LHCN-M2 (cell line): Measurements from ENCODE around the gene MAP1LC3C. TPM values are rescaled to one million over a fixed set of nuclear protein-coding genes. Genes with fewer than 3 reads are reported as not detected.

Experiments
- DNase-seq: peaks from one replicate; pipeline ENCODE4 v3.0.0-alpha.2; 2012; ENCODE audit warnings: low read depth
- polyA plus RNA-seq: library from polyadenylated mRNA; unstranded; fragments of >200 nt; gene quantifications from one replicate; pipeline ENCODE4 v1.2.1, GENCODE V29; 2012; ENCODE audit warnings: missing spikeins
- total RNA-seq: library from RNA; depleted of rRNA; stranded (reverse); fragments of >200 nt; gene quantifications from 2 replicates; pipeline ENCODE4 v1.2.3, GENCODE V29; 2014; rRNA removed

MAP1LC3C gene
- 1.0 and 2.6 TPM in 2 replicates for total RNA-seq
- 2.0 TPM for polyA plus RNA-seq

DNA sequence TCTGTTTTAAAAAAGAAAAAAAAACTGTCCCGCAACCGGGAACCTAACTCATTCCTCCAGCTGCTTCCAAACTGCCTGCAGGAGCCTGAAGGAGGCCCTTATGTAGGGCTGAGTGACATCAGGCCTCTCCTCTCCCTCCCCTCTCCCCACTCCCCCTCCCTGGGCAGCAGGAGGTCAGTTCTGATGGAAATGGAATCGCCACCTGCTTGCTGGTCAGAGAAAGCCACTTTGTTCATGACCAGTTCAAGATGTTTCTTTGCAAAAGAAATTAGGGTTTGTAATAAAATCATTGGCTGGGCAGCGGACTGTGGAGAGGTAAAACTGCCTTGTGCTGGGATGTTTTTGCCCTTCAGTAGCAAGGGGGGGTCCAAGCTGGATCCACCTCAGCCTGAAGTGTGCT is at the start of gene MAP1LC3C:
Gene MAP1LC3C (minus strand): TSS at position 73 of the 400 bp plus-strand sequence. CDS start 90 bp downstream, outside the sequence.
- DNase-seq, result peak; percentile 45

DNA sequence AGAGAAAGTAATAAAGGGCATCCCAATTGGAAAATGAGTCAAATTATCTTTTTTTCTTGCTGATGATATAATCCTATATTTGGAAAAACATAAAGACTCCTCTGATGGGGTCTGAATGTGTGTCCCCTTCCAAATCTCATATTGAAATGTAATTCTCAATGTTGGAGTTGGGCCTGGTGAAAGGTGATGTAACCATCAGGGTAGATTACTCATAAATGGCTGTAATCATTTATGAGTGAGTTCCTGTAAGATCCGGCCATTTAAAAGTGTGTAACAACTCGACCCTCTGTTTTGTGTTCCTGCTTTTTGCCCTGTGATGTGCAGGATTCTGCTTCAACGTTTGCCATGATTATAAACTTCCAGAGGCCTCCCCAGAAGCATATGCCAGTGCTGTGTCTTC is 44.3 kb upstream of the MAP1LC3C start:
- DNase-seq, result no peak

DNA sequence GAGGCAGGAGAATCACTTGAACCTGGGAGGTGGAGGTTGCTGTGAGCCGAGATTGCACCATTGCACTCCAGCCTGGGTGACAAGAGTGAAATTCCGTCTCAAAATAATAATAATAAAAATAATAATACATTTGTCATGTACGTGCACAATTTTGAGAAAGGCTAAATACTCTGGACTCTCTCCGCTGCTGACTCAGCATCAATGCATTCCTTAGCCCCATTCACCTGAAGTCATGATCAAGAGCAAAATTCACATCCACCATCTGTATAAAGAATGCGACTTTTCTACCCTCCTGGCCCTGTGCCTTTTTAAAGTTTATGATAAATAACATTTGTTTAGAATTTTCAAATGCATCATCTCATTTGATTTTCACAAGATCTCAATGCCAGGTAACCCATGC is 35.5 kb upstream of the MAP1LC3C start:
- DNase-seq, result no peak

GRCh38 chr1:242033447-242033846 is 34.5 kb upstream of the MAP1LC3C start:
- DNase-seq, result no peak

DNA sequence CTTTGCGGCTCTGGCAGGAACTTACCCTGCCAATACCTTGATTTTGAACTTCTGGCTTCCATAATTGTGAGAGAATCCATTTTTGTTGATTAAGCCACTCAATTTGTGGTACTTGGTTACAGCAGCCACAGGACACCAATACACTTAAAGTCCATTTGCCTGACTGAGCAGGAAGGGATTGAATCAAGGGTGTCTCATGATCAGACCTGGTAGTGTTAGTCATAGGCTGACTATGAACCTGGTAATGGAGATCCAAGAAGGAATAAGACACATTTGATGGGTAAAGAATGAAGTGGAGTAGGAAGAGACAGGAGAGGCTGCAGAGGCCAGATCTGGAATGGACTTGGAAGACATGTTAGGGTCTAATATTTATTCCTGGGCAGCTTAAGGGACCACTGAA is 31.2 kb upstream of the MAP1LC3C start:
- DNase-seq, result no peak

- no peak for DNase-seq
Observed at GRCh38 chr1:242025681-242026080, 26.8 kb upstream of the MAP1LC3C start.

DNA sequence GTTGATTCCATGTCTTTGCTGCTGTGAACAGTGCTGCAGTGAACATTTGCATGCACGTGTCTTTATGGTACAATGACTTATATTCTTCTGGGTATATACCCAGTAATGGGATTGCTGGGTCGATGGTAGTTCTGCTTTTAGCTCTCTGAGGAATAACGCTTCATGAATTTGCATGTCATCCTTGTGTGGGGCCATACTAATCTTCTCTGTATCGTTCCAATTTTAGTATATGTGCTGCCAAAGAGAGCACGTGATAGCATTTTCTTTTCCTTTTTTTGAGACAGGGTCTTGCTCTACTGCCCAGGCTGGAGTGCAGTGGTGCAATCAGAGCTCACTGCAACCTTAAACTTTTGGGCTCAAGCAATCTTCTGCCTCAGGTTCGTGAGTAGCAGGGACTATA is 24.9 kb upstream of the MAP1LC3C start:
- DNase-seq, result no peak

GRCh38 chr1:242019018-242019417 is 20.1 kb upstream of the MAP1LC3C start:
- no peak for DNase-seq

- peak; percentile 46 for DNase-seq
Observed at GRCh38 chr1:242017580-242018233, 18.8 kb upstream of the MAP1LC3C start.

GRCh38 chr1:242016479-242016878 is 17.6 kb upstream of the MAP1LC3C start:
- no peak for DNase-seq

- no peak for DNase-seq
Observed at GRCh38 chr1:242011894-242012660, 13.2 kb upstream of the MAP1LC3C start.

GRCh38 chr1:242008826-242009495 is 10.1 kb upstream of the MAP1LC3C start:
- no peak for DNase-seq

GRCh38 chr1:242006976-242007375 is 8.1 kb upstream of the MAP1LC3C start:
- DNase-seq, result no peak

- peak; percentile 26 for DNase-seq
Observed at GRCh38 chr1:242005866-242006535, 7.1 kb upstream of the MAP1LC3C start.

- no peak for DNase-seq
Observed at GRCh38 chr1:242004751-242005495, 6.0 kb upstream of the MAP1LC3C start.

- no peak for DNase-seq
Observed at GRCh38 chr1:242002510-242002909, 3.6 kb upstream of the MAP1LC3C start.

- DNase-seq, result no peak
Observed at GRCh38 chr1:242002072-242002471, 3.2 kb upstream of the MAP1LC3C start.

- no peak for DNase-seq
Observed at GRCh38 chr1:242000434-242000833, 1.5 kb upstream of the MAP1LC3C start.

GRCh38 chr1:241998412-241998921 is 431 bp downstream of the MAP1LC3C start:
- peak; percentile 98 for DNase-seq

DNA sequence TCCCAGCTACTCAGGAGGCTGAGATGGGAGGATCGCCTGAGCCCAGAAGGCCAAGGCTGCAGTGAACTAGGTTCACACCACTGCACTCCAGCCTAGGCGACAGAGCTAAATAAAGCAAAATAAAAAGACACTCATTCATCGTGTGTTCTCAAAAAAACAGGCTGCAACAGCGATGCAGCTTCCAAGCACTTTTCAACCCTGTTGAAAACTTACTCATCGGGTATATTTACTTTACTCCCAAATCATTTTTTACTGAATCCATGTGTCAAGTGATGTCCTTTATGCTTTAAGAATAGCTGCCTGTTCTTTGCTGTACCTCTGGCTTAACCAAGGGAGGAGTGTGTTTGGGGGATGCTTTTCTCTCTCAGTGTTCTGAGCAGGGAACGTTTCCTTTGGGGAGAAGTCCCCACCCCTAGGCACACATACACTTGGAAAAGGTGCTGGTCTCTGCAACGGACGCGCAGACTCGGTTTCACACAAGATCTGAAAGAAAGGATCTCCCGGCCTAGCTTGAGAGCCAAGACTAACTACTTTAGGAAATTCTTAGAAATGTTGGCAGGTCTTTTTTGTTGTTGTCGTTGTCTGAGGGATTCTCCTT is 1.4 kb downstream of the MAP1LC3C start:
- no peak for DNase-seq

GRCh38 chr1:241994171-241994570 is 4.7 kb downstream of the MAP1LC3C start:
- no peak for DNase-seq
